ENCODE data around the gene PLCH2. TPM values are rescaled to one million over a fixed set of nuclear protein-coding genes. Genes with fewer than 3 reads are reported as not detected.

PLCH2 gene
- total RNA-seq, 1 donor from 2014 or later: 0.16 TPM

- intact Hi-C loops (cut with micrococcal nuclease): no loop called here
- TF ChIP-seq CTCF (IDR thresholded peaks at IDR 0.05; ENCODE audit: borderline replicate concordance): no peak
- H3K4me1 ChIP-seq: peaks cover 12% of the 10 kb centered on the region
- no peaks in the 10 kb centered on the region for H3K36me3 ChIP-seq
- peaks cover 81% of the 10 kb centered on the region for H3K27me3 ChIP-seq (ENCODE audit: low read depth)
- no peaks in the 10 kb centered on the region for H3K9me3 ChIP-seq (replicated peaks)
- H3K27ac ChIP-seq (replicated peaks): no peak overlapping the region
- H3K4me3 ChIP-seq: no peak overlapping the region
- DNase-seq: no peak
Observed at GRCh38 chr1:2460996-2461751, 14.9 kb upstream of the PLCH2 start.

- TF ChIP-seq CTCF (IDR thresholded peaks at IDR 0.05; ENCODE audit: borderline replicate concordance): no peak
- H3K27me3 ChIP-seq (ENCODE audit: low read depth): peaks cover 84% of the 10 kb centered on the region
Observed at GRCh38 chr1:2462819-2463218, 13.3 kb upstream of the PLCH2 start.

GRCh38 chr1:2463396-2463795, 12.7 kb upstream of the PLCH2 start:
- Histone ChIP-seq H3K4me1 (peaks cover 12% of the 10 kb centered on the region), H3K27ac (replicated peaks) (no peak overlapping the region), H3K36me3 (no peaks in the 10 kb centered on the region), H3K4me3 (no peak overlapping the region), H3K9me3 (replicated peaks) (no peaks in the 10 kb centered on the region), H3K27me3 (ENCODE audit: low read depth) (peaks cover 84% of the 10 kb centered on the region)
- DNase-seq: no peak
- intact Hi-C loops (cut with micrococcal nuclease): no loop called here
- no peak for TF ChIP-seq CTCF (IDR thresholded peaks at IDR 0.05; ENCODE audit: borderline replicate concordance)

More at GRCh38 chr1:2462819-2463218, 13.3 kb upstream of the PLCH2 start:
- intact Hi-C loops (cut with micrococcal nuclease): no loop called here
- Histone ChIP-seq H3K27ac (replicated peaks) (no peak overlapping the region), H3K36me3 (no peaks in the 10 kb centered on the region), H3K4me1 (peaks cover 12% of the 10 kb centered on the region), H3K4me3 (no peak overlapping the region), H3K9me3 (replicated peaks) (no peaks in the 10 kb centered on the region)
- DNase-seq: no peak

GRCh38 chr1:2465371-2466269, 10.5 kb upstream of the PLCH2 start:
- Histone ChIP-seq H3K4me3 (no peak overlapping the region), H3K27ac (replicated peaks) (no peak overlapping the region), H3K9me3 (replicated peaks) (no peaks in the 10 kb centered on the region), H3K4me1 (peaks cover under 1% of the 10 kb centered on the region), H3K27me3 (ENCODE audit: low read depth) (peaks cover 96% of the 10 kb centered on the region), H3K36me3 (no peaks in the 10 kb centered on the region)
- no peak for DNase-seq
- intact Hi-C loops (cut with micrococcal nuclease): no loop called here
- no peak for TF ChIP-seq CTCF (IDR thresholded peaks at IDR 0.05; ENCODE audit: borderline replicate concordance)

GRCh38 chr1:2466270-2466665, 9.8 kb upstream of the PLCH2 start:
- TF ChIP-seq CTCF (IDR thresholded peaks at IDR 0.05; ENCODE audit: borderline replicate concordance): no peak
- intact Hi-C loops (cut with micrococcal nuclease): no loop called here

More at GRCh38 chr1:2466270-2466665, 9.8 kb upstream of the PLCH2 start:
- DNase-seq: no peak
- Histone ChIP-seq H3K4me3 (no peak overlapping the region), H3K36me3 (no peaks in the 10 kb centered on the region), H3K4me1 (no peaks in the 10 kb centered on the region), H3K27me3 (ENCODE audit: low read depth) (peaks cover 96% of the 10 kb centered on the region), H3K9me3 (replicated peaks) (no peaks in the 10 kb centered on the region), H3K27ac (replicated peaks) (no peak overlapping the region)

Data from left ventricle myocardium inferior (tissue), 1 donor.